ENCODE data around the gene HSD17B12.
A peak's percentile ranks its signal among the peaks of the same experiment; 100 is the strongest.

Gene HSD17B12

GRCh38 chr11:43735961-43736360, 55.4 kb downstream of the HSD17B12 start:
- H3K4me3 ChIP-seq (ENCODE audit: insufficient read depth in 1 of 2, low read depth in 1 of 2, low read length in 2 of 2): peak overlapping the region in 1 of 2 experiments; percentile 43
- no peak overlapping the region for H3K4me2 ChIP-seq (ENCODE audit: low read length, poor library complexity, severe bottlenecking)
- WGBS: 85% methylated on average over 3 of the region's 4 CpGs
- peaks cover 7% of the 10 kb centered on the region in 2 experiments for H3K36me3 ChIP-seq (ENCODE audit: control insufficient read depth in 1 of 2, insufficient read depth in 2 of 2, low read depth in 1 of 2, low read length in 2 of 2)
- H3K4me1 ChIP-seq (ENCODE audit: control insufficient read depth, insufficient read depth, low read depth, low read length): peaks cover 3% of the 10 kb centered on the region
- no peak overlapping the region for H2BK15ac ChIP-seq (ENCODE audit: low read depth, poor library complexity, severe bottlenecking)
- H3K18ac ChIP-seq (ENCODE audit: low read depth in 1 of 2, low read length in 2 of 2): no peak overlapping the region
- H4K91ac ChIP-seq (ENCODE audit: low read length): no peak overlapping the region
- H2AFZ ChIP-seq (ENCODE audit: low read depth, low read length): no peak overlapping the region
- no peaks in the 10 kb centered on the region for H3K9me3 ChIP-seq (ENCODE audit: control insufficient read depth, low read length)
- no peaks in the 10 kb centered on the region for H3K27me3 ChIP-seq (ENCODE audit: control insufficient read depth in 1 of 2, insufficient read depth in 1 of 2, low read length in 2 of 2)
- H3K4ac ChIP-seq (ENCODE audit: low read depth in 1 of 2, low read length in 2 of 2): no peak overlapping the region
- no peak overlapping the region for H3K27ac ChIP-seq (ENCODE audit: low read length, poor library complexity, severe bottlenecking)
- DNase-seq: no peak
- H2BK5ac ChIP-seq (ENCODE audit: low read depth, low read length, poor library complexity, severe bottlenecking): no peak overlapping the region
- H2BK12ac ChIP-seq (ENCODE audit: low read length in 2 of 2): no peak overlapping the region
- peak overlapping the region; percentile 83 for H3K9ac ChIP-seq (ENCODE audit: low read length)
- H2AK5ac ChIP-seq (ENCODE audit: low read length, severe bottlenecking): no peak overlapping the region
- peaks cover 17% of the 10 kb centered on the region for H3K79me1 ChIP-seq (replicated peaks; ENCODE audit: low read length, poor library complexity, severe bottlenecking)
- no peak overlapping the region for H4K8ac ChIP-seq (ENCODE audit: low read length)
- no peak overlapping the region for H2BK120ac ChIP-seq (ENCODE audit: low read depth, low read length)
- H3K23ac ChIP-seq (ENCODE audit: low read length in 2 of 2): no peak overlapping the region
- no peak overlapping the region for H3K14ac ChIP-seq (ENCODE audit: low read length in 2 of 2)

GRCh38 chr11:43736502-43737200, 56.1 kb downstream of the HSD17B12 start:
- no peak overlapping the region for H3K4me2 ChIP-seq (ENCODE audit: low read length, poor library complexity, severe bottlenecking)
- DNase-seq: peak; percentile 74
- no peak overlapping the region for H2AFZ ChIP-seq (ENCODE audit: low read depth, low read length)
- H3K36me3 ChIP-seq (ENCODE audit: control insufficient read depth in 1 of 2, insufficient read depth in 2 of 2, low read depth in 1 of 2, low read length in 2 of 2): peaks cover 7% of the 10 kb centered on the region in 2 experiments
- no peak overlapping the region for H3K4ac ChIP-seq (ENCODE audit: low read depth in 1 of 2, low read length in 2 of 2)
- H3K9ac ChIP-seq (ENCODE audit: low read length): peak overlapping the region; percentile 83
- H4K91ac ChIP-seq (ENCODE audit: low read length): no peak overlapping the region
- H3K9me3 ChIP-seq (ENCODE audit: control insufficient read depth, low read length): no peaks in the 10 kb centered on the region
- 75% methylated on average over 5 of the region's 5 CpGs for WGBS
- H3K27me3 ChIP-seq (ENCODE audit: control insufficient read depth in 1 of 2, insufficient read depth in 1 of 2, low read length in 2 of 2): no peaks in the 10 kb centered on the region
- no peak overlapping the region for H2BK120ac ChIP-seq (ENCODE audit: low read depth, low read length)
- H4K8ac ChIP-seq (ENCODE audit: low read length): no peak overlapping the region
- no peak overlapping the region for H2BK12ac ChIP-seq (ENCODE audit: low read length in 2 of 2)
- H3K4me1 ChIP-seq (ENCODE audit: control insufficient read depth, insufficient read depth, low read depth, low read length): peaks cover 3% of the 10 kb centered on the region
- H3K14ac ChIP-seq (ENCODE audit: low read length in 2 of 2): no peak overlapping the region
- no peak overlapping the region for H2BK5ac ChIP-seq (ENCODE audit: low read depth, low read length, poor library complexity, severe bottlenecking)
- peaks cover 15% of the 10 kb centered on the region for H3K79me1 ChIP-seq (replicated peaks; ENCODE audit: low read length, poor library complexity, severe bottlenecking)
- no peak overlapping the region for H2AK5ac ChIP-seq (ENCODE audit: low read length, severe bottlenecking)
- H3K4me3 ChIP-seq (ENCODE audit: insufficient read depth in 1 of 2, low read depth in 1 of 2, low read length in 2 of 2): peak overlapping the region in 1 of 2 experiments; percentile 43
- no peak overlapping the region for H3K18ac ChIP-seq (ENCODE audit: low read depth in 1 of 2, low read length in 2 of 2)
- H2BK15ac ChIP-seq (ENCODE audit: low read depth, poor library complexity, severe bottlenecking): no peak overlapping the region
- no peak overlapping the region for H3K23ac ChIP-seq (ENCODE audit: low read length in 2 of 2)
- H3K27ac ChIP-seq (ENCODE audit: low read length, poor library complexity, severe bottlenecking): peak overlapping the region; percentile 28

GRCh38 chr11:43737201-43737590, 56.7 kb downstream of the HSD17B12 start:
- Histone ChIP-seq H2BK120ac (ENCODE audit: low read depth, low read length) (no peak overlapping the region), H2AK5ac (ENCODE audit: low read length, severe bottlenecking) (no peak overlapping the region), H3K4me1 (ENCODE audit: control insufficient read depth, insufficient read depth, low read depth, low read length) (peaks cover 3% of the 10 kb centered on the region), H3K18ac (ENCODE audit: low read depth in 1 of 2, low read length in 2 of 2) (no peak overlapping the region), H2BK5ac (ENCODE audit: low read depth, low read length, poor library complexity, severe bottlenecking) (no peak overlapping the region), H2BK15ac (ENCODE audit: low read depth, poor library complexity, severe bottlenecking) (no peak overlapping the region), H3K27me3 (ENCODE audit: control insufficient read depth in 1 of 2, insufficient read depth in 1 of 2, low read length in 2 of 2) (no peaks in the 10 kb centered on the region), H4K91ac (ENCODE audit: low read length) (no peak overlapping the region), H3K9me3 (ENCODE audit: control insufficient read depth, low read length) (no peaks in the 10 kb centered on the region), H3K36me3 (ENCODE audit: control insufficient read depth in 1 of 2, insufficient read depth in 2 of 2, low read depth in 1 of 2, low read length in 2 of 2) (peaks cover 7% of the 10 kb centered on the region in 2 experiments), H3K4ac (ENCODE audit: low read depth in 1 of 2, low read length in 2 of 2) (no peak overlapping the region), H3K4me2 (ENCODE audit: low read length, poor library complexity, severe bottlenecking) (no peak overlapping the region), H3K79me1 (replicated peaks; ENCODE audit: low read length, poor library complexity, severe bottlenecking) (peaks cover 14% of the 10 kb centered on the region), H3K9ac (ENCODE audit: low read length) (peak overlapping the region; percentile 83), H3K4me3 (ENCODE audit: insufficient read depth in 1 of 2, low read depth in 1 of 2, low read length in 2 of 2) (peak overlapping the region in 1 of 2 experiments; percentile 4), H2AFZ (ENCODE audit: low read depth, low read length) (no peak overlapping the region), H3K27ac (ENCODE audit: low read length, poor library complexity, severe bottlenecking) (peak overlapping the region; percentile 28), H4K8ac (ENCODE audit: low read length) (no peak overlapping the region), H3K14ac (ENCODE audit: low read length in 2 of 2) (no peak overlapping the region), H3K23ac (ENCODE audit: low read length in 2 of 2) (no peak overlapping the region), H2BK12ac (ENCODE audit: low read length in 2 of 2) (no peak overlapping the region)
- no peak for DNase-seq

GRCh38 chr11:43738600-43739409, 58.3 kb downstream of the HSD17B12 start:
- H4K91ac ChIP-seq (ENCODE audit: low read length): no peak overlapping the region
- WGBS: 40% methylated on average over 3 of the region's 6 CpGs

More at GRCh38 chr11:43738600-43739409, 58.3 kb downstream of the HSD17B12 start:
- Histone ChIP-seq H2AFZ (ENCODE audit: low read depth, low read length) (no peak overlapping the region), H3K14ac (ENCODE audit: low read length in 2 of 2) (no peak overlapping the region), H2BK5ac (ENCODE audit: low read depth, low read length, poor library complexity, severe bottlenecking) (no peak overlapping the region), H3K4me1 (ENCODE audit: control insufficient read depth, insufficient read depth, low read depth, low read length) (peaks cover 3% of the 10 kb centered on the region), H2BK120ac (ENCODE audit: low read depth, low read length) (no peak overlapping the region), H3K4ac (ENCODE audit: low read depth in 1 of 2, low read length in 2 of 2) (no peak overlapping the region), H3K23ac (ENCODE audit: low read length in 2 of 2) (no peak overlapping the region), H3K9ac (ENCODE audit: low read length) (no peak overlapping the region), H2BK12ac (ENCODE audit: low read length in 2 of 2) (no peak overlapping the region), H3K18ac (ENCODE audit: low read depth in 1 of 2, low read length in 2 of 2) (peak overlapping the region in 1 of 2 experiments; percentile 33), H3K4me3 (ENCODE audit: insufficient read depth in 1 of 2, low read depth in 1 of 2, low read length in 2 of 2) (peak overlapping the region in 1 of 2 experiments; percentile 38), H4K8ac (ENCODE audit: low read length) (no peak overlapping the region), H3K4me2 (ENCODE audit: low read length, poor library complexity, severe bottlenecking) (no peak overlapping the region), H3K9me3 (ENCODE audit: control insufficient read depth, low read length) (no peaks in the 10 kb centered on the region), H3K79me1 (replicated peaks; ENCODE audit: low read length, poor library complexity, severe bottlenecking) (peaks cover 22% of the 10 kb centered on the region), H3K36me3 (ENCODE audit: control insufficient read depth in 1 of 2, insufficient read depth in 2 of 2, low read depth in 1 of 2, low read length in 2 of 2) (peaks cover 10 to 14% of the 10 kb centered on the region in 2 experiments), H2BK15ac (ENCODE audit: low read depth, poor library complexity, severe bottlenecking) (no peak overlapping the region), H3K27ac (ENCODE audit: low read length, poor library complexity, severe bottlenecking) (no peak overlapping the region), H2AK5ac (ENCODE audit: low read length, severe bottlenecking) (no peak overlapping the region), H3K27me3 (ENCODE audit: control insufficient read depth in 1 of 2, insufficient read depth in 1 of 2, low read length in 2 of 2) (no peaks in the 10 kb centered on the region)
- DNase-seq: peak; percentile 80

All from mesenchymal stem cell (in vitro differentiated cells and primary cell).